MM.1S (cell line): ENCODE data around the gene NAMPT.

Experiments
- DNase-seq: peaks from one replicate; pipeline ENCODE4 v3.0.0-alpha.2; 2015
- H2AFZ ChIP-seq: fragments of 300-600 bp; sonication (generic); 2 replicates; pipeline ENCODE4 v1.6.0; 2016; ENCODE audit warnings: antibody characterized with exemption, low read length
- H3F3A ChIP-seq: fragments of 300-600 bp; sonication (generic); 2 replicates; pipeline ENCODE4 v1.6.1; 2016; ENCODE audit warnings: mild to moderate bottlenecking, antibody characterized with exemption, low read length, moderate library complexity, mixed read lengths; ENCODE audit not compliant: insufficient read depth
- H3K27ac ChIP-seq: fragments of 300-600 bp; sonication (generic); 2 replicates; pipeline ENCODE4 v1.5.1; 2016; ENCODE audit warnings: mild to moderate bottlenecking, low read length
- H3K27me3 ChIP-seq: fragments of 300-600 bp; sonication (generic); replicated peaks from 2 replicates; pipeline ENCODE4 v1.6.0; 2016; ENCODE audit warnings: low read length; ENCODE audit not compliant: insufficient read depth
- H3K36me3 ChIP-seq: fragments of 300-600 bp; sonication (generic); replicated peaks from 2 replicates; pipeline ENCODE4 v1.6.1; 2016; ENCODE audit warnings: mild to moderate bottlenecking, low read length, mixed read lengths; ENCODE audit not compliant: insufficient read depth
- H3K4me1 ChIP-seq: fragments of 300-600 bp; sonication (generic); 2 replicates; pipeline ENCODE4 v1.6.1; 2016; ENCODE audit warnings: low read length, mixed read lengths
- H3K4me2 ChIP-seq: fragments of 300-600 bp; sonication (generic); 2 replicates; pipeline ENCODE4 v1.6.0; 2016; ENCODE audit warnings: low read depth, low read length
- H3K4me3 ChIP-seq: fragments of 300-600 bp; sonication (generic); 2 replicates; pipeline ENCODE4 v1.5.1; 2016; ENCODE audit warnings: low read length, mixed read lengths
- H3K79me2 ChIP-seq: fragments of 300-600 bp; sonication (generic); 2 replicates; pipeline ENCODE4 v1.6.1; 2016; ENCODE audit warnings: mixed run types, low read length, mixed read lengths
- H3K9ac ChIP-seq: fragments of 300-600 bp; sonication (generic); 2 replicates; pipeline ENCODE4 v1.6.1; 2016; ENCODE audit warnings: low read length, mixed read lengths
- H3K9me2 ChIP-seq: fragments of 300-600 bp; sonication (generic); replicated peaks from 2 replicates; pipeline ENCODE4 v1.6.1; 2016; ENCODE audit warnings: mild to moderate bottlenecking, low read length, mixed read lengths; ENCODE audit not compliant: insufficient read depth
- H3K9me3 ChIP-seq: fragments of 300-600 bp; sonication (generic); replicated peaks from 2 replicates; pipeline ENCODE4 v1.6.1; 2016; ENCODE audit warnings: mild to moderate bottlenecking, low read length, mixed read lengths; ENCODE audit not compliant: insufficient read depth
- H4K20me1 ChIP-seq: fragments of 300-600 bp; sonication (generic); 2 replicates; pipeline ENCODE4 v1.6.1; 2016; ENCODE audit warnings: mild to moderate bottlenecking, low read length, moderate library complexity, mixed read lengths; ENCODE audit not compliant: insufficient read depth
- EZH2 ChIP-seq: fragments of 300-600 bp; sonication (generic); optimal IDR thresholded peaks from 2 replicates; pipeline ENCODE3; 2017; ENCODE audit warnings: low read depth, mild to moderate bottlenecking, antibody characterized with exemption, low read length, mixed read lengths
- EZH2phosphoT487 ChIP-seq: fragments of 300-600 bp; sonication (generic); IDR thresholded peaks from 2 replicates; pipeline ENCODE4 v1.6.1; 2018; ENCODE audit warnings: antibody characterized with exemption, low read length
- TF ChIP-seq, protein P1 (sequence below): fragments of 300-600 bp; sonication (generic); IDR thresholded peaks from 2 replicates; pipeline ENCODE4 v1.5.1; 2016; ENCODE audit warnings: antibody characterized with exemption, low read length, mixed read lengths

NAMPT gene

DNA sequence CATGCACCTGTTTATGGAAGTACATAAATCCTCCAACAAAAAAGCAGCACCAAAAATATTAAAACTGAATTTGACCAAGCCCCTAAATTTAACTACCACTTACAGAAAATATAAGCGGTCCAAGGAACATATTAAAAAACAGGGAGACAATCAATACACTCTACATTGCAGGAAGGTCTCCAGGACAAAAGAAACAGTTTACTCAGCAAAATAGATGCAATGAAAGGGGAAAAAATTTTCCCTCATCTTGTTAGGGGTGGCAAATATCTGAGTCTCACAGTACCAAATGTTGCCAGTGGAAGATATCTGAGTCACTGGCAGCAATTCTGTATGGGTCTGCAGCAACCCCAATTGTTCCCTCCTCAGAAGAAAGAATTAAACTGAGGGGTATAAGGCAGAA, 50.4 kb downstream of the NAMPT start:
- no peak for TF ChIP-seq EZH2phosphoT487
- TF ChIP-seq, protein P1, sequence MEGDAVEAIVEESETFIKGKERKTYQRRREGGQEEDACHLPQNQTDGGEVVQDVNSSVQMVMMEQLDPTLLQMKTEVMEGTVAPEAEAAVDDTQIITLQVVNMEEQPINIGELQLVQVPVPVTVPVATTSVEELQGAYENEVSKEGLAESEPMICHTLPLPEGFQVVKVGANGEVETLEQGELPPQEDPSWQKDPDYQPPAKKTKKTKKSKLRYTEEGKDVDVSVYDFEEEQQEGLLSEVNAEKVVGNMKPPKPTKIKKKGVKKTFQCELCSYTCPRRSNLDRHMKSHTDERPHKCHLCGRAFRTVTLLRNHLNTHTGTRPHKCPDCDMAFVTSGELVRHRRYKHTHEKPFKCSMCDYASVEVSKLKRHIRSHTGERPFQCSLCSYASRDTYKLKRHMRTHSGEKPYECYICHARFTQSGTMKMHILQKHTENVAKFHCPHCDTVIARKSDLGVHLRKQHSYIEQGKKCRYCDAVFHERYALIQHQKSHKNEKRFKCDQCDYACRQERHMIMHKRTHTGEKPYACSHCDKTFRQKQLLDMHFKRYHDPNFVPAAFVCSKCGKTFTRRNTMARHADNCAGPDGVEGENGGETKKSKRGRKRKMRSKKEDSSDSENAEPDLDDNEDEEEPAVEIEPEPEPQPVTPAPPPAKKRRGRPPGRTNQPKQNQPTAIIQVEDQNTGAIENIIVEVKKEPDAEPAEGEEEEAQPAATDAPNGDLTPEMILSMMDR = no peak
- no peak for TF ChIP-seq EZH2
- Histone ChIP-seq H2AFZ (no peak overlapping the region), H3K9me2 (no peaks in the 10 kb centered on the region), H3K9ac (no peak overlapping the region), H3K27me3 (no peaks in the 10 kb centered on the region), H3K79me2 (no peaks in the 10 kb centered on the region), H3K27ac (no peak overlapping the region), H3K36me3 (no peaks in the 10 kb centered on the region), H3K4me3 (no peak overlapping the region), H4K20me1 (no peaks in the 10 kb centered on the region), H3F3A (no peaks in the 10 kb centered on the region), H3K9me3 (no peaks in the 10 kb centered on the region), H3K4me1 (no peaks in the 10 kb centered on the region), H3K4me2 (no peak overlapping the region)
- no peak for DNase-seq

DNA sequence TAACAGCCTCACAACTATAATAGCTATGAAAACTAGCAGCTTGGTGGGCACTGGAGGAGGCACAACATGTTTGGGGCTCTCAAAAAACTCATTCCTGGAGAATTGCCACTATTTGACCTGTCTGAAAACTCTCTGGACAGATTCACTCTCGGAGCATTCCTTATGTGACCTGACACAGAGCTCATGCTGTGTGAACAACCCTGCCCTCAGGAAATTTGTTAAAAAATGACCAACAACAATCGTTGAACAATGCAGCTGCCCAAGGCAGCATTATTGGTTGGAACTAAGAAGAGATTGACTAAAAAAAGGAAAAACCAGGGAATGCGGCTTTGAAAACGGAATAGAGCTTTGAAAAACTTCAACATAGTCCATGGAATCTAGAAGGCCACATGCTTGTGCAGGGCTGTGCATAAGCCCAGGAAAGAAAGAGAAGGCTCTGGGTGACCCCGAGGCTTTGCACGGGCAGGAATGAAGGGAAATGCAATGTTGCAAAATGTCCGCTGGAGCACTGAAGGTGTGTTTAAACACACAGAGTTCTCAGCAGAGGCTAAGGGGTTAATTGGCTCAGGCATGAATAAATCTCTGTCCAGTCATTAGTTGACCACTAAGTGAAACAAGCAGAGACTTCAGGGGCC, 52.8 kb downstream of the NAMPT start:
- Histone ChIP-seq H3K4me1 (no peaks in the 10 kb centered on the region), H3K9me3 (no peaks in the 10 kb centered on the region), H2AFZ (no peak overlapping the region), H3K9me2 (no peaks in the 10 kb centered on the region), H3K4me2 (no peak overlapping the region), H3K9ac (no peak overlapping the region), H3K79me2 (no peaks in the 10 kb centered on the region), H3K27me3 (no peaks in the 10 kb centered on the region), H3K27ac (no peak overlapping the region), H3K4me3 (no peak overlapping the region), H4K20me1 (no peaks in the 10 kb centered on the region), H3K36me3 (no peaks in the 10 kb centered on the region), H3F3A (no peaks in the 10 kb centered on the region)
- TF ChIP-seq EZH2 (no peak), EZH2phosphoT487 (no peak)
- TF ChIP-seq, protein P1 = no peak
- no peak for DNase-seq

DNA sequence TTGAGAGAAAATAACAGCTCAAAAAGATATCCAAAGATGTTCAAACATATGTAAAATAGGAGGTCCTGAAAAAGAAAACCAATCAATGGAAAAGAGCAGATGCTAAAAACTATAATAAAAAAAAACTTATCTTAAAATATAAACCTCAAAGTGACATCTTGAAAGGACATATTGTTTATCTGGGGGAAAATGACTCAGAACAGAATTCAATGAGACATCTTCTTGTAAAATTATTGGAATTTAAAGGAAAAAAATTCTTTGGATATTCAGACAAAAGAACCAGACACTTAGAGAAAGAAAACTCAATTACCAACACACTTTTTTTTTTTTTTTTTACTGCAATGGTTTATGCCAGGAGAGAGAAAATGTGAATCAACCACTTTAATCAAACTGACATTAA, 58.9 kb downstream of the NAMPT start:
- H3K9me2 ChIP-seq = no peaks in the 10 kb centered on the region
- no peak overlapping the region for H3K9ac ChIP-seq
- H3K27ac ChIP-seq = no peak overlapping the region
- H4K20me1 ChIP-seq = no peaks in the 10 kb centered on the region
- H3K79me2 ChIP-seq = no peaks in the 10 kb centered on the region
- no peak overlapping the region for H3K4me2 ChIP-seq
- H3F3A ChIP-seq = no peaks in the 10 kb centered on the region
- TF ChIP-seq EZH2 (no peak), EZH2phosphoT487 (no peak)
- TF ChIP-seq, protein P1 = no peak
- H3K4me1 ChIP-seq = no peaks in the 10 kb centered on the region
- H3K36me3 ChIP-seq = no peaks in the 10 kb centered on the region
- H3K4me3 ChIP-seq = no peak overlapping the region
- no peaks in the 10 kb centered on the region for H3K9me3 ChIP-seq
- DNase-seq = no peak
- H3K27me3 ChIP-seq = no peaks in the 10 kb centered on the region
- no peak overlapping the region for H2AFZ ChIP-seq
